HG02678 (cell line): ENCODE data around the gene ZNF471.

ENCODE experiments used
- ATAC-seq: cut with Tn5 transposase; IDR thresholded peaks from one replicate; pipeline ENCODE4 v1.9.1; 2021; ENCODE audit warnings: mild to moderate bottlenecking, moderate library complexity; ENCODE audit not compliant: unreplicated experiment

Gene ZNF471

DNA sequence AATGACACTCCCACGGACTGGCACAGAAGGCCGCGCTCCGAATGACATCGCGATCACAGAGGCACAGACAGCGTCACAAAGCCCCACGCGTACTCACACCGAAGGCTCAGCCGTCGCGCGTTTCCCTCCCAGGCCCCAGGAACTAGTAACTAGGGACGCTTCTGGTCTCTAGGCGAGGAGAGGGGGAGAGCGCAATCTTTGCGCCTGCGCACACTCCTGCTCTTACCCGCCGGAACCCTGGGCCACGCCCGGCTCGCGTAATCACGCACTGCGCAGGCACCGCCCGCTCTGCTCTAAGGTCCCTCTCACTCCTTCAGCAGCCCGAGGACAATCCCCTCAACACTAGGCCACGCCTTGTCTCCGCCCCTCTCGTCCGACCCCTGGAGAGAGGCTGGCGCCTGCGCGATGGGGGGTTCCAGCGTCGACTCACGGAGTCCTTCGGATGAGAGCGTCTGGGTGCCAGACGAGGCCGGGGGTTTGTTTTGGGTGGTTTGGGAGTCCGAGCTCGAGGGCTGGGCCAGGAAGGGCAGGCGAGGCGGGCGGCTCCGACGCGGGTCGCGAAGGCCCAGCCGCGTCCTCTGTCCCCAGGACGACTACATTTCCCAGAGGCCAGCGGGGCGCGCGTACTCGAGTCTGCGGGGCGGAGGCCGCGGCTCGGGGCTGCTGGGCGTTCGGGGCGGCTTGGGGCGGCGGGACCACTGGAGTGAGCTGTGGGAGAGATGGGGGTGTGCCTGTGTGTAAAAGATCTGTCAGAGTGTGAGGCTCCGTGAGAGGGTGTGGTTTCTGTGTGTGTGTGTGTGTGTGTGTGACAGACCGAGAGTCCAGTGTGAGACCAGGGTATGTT is at the start of gene ZNF471:
Gene ZNF471 (plus strand): TSS at position 410 of the 844 bp plus-strand sequence. CDS start 3,717 bp downstream, outside the sequence.
- no peak for ATAC-seq

DNA sequence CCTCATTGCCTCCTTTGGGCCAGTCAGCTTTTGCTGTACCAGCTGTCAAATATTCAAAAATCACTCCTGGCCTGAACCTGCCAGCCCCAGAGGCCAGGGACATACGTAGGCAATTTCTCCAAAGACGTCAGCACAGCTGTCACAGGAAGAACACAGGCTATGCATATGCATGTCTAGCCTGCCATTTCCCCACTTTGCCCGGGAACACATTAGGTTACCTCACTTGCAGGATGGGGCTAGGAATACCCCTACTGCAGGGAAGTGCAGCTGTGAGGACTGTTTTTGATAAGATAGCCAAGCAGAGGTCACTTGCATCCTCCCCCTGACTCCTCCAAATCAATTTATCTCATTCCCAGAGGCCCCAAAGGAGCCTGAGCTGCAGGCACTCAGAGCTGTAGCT is 33.3 kb upstream of the ZNF471 start:
- ATAC-seq: no peak

DNA sequence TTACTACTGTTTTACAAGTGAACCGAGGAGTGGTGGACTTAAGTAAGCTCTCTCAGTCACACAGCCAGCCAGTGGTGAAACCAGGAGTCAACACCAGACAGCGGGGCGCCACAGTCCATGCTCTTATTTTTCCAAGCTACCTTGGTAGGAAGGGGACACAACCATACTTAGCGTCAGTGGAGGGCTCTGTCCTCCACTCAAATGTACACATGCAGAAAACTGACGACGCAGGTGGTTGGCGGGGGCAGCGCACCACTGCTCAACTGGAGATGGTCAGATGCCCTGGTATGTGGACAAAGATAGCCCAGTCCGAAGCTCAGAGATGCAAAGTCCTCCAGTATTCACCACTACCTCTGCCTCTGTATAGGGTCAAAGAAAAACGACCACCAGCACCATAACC is 31.6 kb upstream of the ZNF471 start:
- ATAC-seq: no peak

DNA sequence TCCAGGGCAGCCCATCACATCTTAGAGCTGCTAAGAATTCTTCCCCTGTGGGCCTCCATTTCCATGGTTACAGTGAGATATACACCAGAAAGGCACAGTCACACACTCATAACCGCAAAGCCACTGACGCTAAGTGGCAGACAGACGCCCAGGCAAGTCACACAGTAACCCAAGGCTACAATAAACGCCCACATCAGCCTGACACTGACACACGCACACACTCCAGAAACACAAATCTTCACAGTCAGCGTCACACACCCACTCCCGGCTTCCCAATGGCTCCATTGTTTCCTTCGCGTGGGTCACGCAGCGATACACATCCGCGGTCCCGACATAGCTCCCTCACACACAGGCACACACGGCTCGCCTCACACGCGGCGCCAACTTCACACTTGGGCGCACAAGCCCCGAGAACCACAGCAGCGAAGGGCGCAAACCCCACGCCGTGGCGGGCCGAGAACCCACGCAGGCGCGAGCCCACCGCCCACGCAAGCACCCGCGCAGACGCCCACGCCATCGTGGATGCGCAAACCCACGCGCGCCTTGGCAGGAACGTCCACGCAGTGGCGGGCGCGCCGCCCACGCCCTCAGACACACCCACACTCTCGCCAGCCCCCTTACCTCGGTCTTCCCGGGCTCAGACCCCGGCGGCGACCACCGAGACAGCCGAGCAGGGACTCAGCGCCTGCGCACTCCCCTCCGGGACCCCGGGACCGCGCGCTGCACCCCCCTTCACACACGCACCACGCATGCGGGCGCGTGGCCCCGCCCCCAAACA is 30.8 kb upstream of the ZNF471 start, which contains the start of gene ZNF667:
Gene ZNF667 (minus strand): TSS at position 695 of the 778 bp plus-strand sequence. CDS start 14,975 bp downstream, outside the sequence.
- no peak for ATAC-seq

DNA sequence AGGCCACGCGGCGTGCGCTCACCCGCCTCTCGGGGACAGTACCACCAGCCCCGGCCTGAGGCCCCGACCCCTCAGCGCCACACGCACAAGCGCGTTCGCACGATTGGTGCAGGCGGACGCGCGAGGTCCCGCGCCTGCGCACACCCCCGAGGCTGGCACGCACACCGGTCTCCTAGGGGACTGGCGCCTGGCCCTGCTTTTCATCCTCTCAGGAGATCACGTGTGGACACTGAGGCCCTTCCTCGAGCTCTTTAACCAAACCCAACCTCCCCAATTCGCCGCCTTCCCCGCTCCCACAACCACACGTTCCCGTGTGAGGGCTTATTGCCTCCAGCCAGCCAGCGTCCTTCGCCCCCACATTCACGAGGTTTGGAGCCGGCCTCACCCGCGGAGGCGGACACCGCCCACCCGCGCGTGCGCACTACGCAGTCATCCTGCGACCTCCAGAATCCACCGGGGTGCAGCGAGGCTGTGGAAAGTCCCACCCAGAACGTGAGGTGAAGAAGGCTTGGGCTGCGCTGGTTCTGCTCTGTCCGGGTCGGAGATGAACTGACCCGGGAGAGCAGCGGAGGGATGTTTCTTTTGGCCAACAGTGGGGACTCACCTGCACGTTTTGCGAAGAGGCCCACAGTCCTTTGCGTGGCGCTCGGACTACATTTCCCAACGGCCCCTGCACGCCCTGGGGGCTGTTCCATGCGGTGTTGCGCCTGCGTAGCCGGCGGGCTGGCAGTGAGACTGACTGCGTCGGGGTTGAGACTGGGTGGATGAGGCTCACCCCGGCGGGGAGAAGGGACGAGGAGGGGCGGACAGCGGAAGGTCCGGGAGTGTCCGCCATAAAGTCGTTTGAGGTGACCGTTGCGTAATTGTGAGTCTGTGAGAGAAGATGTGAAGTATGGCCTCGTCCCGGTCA is 30.0 kb upstream of the ZNF471 start:
- no peak for ATAC-seq

DNA sequence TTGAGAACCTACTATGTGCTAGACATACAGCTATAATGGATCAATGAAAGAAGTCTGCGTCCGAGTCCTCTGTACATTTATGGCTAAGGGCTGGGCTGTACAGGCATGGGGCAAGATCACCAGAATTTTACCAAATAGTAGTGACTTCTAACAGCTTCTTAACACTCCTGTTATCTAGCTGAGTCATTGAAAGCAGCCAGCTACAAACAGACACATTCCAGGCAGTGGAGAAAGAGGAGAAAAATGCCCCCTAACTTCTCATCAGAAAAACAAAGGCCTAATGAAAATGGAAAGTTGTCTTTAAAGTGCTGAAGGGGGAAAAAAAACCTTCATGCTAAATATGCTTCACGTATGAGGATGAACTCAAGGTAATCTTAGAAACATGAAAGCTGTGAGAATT is 16.3 kb upstream of the ZNF471 start:
- ATAC-seq: no peak

DNA sequence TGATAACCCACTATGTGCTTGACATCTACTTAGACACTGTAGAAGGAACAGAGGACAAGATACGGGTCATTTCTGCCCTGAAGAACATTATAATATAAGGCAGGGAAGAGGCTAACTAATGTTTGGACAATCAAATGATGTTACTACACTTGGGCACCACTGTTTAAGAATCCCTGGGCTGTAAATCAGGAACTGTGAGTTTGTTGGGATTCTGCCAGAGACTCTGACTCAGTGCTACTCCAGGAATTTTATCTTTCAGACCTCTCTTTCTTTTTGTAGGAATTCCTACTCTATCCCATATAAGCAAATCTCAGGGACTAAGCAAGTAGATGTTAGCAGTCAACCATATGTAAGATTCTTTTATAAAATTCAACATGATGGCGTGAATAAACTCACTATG is 3.1 kb upstream of the ZNF471 start:
- no peak for ATAC-seq

DNA sequence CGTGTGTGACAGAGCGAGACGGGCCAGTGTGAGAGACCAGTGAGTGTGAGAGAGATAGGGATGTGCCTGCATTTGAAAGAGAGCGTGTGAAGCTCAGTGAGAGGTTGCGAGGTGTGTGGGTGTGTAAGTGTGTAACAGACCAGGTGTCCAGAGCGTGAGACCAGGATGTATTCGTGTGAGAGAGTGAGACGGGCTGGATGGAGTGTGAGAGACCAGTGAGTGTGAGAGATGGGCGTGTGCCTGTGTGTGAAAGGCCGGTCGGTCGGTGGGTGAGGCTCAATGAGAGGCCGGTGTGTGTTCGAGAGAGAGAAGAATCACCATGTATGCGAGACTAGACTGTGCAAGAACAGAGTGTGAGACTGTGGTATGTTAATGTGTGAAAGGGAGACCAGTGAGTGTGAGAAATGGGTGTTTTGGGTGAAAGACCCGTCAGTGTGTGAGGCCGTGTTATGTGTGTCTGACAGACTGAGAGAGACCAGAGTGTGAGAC is 679 bp downstream of the ZNF471 start:
- ATAC-seq: no peak

DNA sequence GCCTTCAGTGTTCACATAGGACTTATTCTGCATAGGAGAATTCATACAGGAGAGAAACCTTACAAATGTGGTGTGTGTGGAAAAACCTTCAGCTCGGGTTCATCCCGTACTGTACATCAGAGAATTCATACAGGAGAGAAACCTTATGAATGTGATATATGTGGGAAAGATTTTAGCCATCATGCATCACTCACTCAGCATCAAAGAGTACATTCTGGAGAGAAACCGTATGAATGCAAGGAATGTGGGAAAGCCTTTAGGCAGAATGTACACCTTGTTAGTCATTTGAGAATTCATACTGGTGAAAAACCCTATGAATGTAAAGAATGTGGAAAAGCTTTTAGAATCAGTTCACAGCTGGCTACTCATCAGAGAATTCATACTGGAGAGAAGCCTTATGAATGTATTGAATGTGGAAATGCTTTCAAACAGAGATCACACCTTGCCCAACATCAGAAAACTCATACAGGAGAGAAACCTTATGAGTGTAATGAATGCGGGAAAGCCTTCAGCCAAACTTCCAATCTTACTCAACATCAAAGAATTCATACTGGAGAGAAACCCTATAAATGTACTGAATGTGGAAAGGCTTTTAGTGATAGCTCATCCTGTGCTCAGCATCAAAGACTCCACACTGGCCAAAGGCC is 17.7 kb downstream of the ZNF471 start:
- ATAC-seq: no peak

DNA sequence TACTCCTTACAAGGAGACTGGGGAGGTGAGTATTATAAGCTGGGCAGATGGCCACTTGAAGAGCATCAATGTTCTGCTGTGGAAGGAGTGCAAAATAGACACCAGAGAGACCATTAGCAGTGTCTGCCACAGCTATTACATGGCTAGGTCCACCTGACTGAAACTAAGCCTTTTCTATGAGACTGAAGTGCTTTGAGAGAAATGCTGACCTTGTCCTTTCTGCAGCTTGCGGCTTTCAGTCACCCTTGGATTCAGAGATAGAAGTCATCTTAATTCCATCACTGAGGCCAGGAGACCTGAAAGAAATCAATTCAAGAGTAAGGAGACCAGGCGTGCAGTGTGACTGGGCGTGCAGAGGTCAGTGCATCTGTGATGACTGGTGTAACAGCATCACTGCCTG is 29.8 kb downstream of the ZNF471 start:
- no peak for ATAC-seq

DNA sequence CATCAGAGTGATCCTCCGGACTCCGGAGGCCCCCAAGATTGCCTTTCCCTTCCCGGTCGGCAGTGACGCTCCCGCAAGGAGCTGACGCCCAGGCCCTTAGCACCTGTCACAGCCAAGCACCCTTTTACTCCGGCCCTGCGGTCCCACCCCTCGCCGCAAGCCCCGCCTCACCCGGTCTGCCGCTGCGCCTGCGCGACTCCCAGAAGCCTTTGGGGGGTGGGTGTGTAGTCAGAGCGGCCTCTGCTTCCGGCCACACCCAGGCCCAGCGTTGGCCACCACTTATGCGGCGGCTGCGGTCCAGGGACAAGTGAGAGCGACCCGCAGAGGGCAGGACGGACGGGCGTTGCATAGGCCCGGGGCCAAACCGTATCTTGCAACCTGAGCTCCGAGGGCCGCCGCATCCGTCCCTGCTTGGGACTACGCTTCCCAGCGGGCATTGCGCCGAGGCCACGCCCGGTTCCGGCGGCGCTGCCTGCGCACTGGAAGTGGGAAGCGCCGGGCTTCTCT is 30.7 kb downstream of the ZNF471 start:
- peak; percentile 78 for ATAC-seq

DNA sequence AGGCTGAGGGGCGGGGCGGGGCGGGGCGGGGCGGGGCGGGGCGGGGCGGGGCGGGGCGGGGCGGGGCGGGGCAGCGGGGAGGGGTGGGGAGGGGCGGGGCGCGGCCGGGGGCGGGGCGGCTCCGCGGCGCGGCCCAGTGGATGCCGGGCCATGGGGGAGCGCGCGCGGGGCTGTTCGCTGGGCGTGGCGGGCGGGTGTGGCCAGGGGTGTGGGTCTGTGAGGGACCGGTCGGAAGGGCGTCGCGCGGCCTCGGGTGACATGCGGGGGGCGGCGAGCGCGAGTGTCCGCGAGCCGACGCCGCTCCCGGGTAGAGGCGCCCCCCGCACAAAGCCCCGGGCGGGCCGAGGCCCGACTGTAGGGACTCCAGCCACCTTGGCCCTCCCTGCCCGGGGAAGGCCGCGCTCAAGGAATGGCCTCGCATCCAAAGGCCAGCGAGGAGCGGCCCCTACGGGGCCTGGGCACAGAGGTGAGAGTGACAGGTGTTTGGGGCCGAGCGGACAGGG is 31.2 kb downstream of the ZNF471 start, which contains the start of gene ZFP28:
Gene ZFP28 (plus strand): TSS at position 188 of the 503 bp plus-strand sequence. CDS start 71 bp downstream, at position 259.
- peak; percentile 43 for ATAC-seq

DNA sequence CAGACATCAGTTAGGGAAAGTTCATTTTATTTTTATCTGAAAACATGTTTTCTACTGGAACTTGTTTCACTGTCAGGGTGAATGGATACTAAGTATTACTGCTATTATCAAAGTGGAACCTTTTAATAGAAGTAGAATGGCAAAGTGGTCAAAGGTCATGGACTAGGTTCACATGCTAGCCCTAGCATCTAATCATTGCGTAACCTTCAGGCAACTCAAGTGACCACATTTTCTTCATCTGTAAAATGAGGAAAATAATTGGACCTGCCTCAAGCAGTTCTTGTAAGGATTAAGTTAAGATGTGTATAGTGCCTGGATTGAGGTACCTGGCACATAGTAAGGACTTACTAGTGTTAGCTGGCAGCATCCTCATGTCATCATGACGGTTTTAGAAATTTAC is 36.1 kb downstream of the ZNF471 start:
- no peak for ATAC-seq

DNA sequence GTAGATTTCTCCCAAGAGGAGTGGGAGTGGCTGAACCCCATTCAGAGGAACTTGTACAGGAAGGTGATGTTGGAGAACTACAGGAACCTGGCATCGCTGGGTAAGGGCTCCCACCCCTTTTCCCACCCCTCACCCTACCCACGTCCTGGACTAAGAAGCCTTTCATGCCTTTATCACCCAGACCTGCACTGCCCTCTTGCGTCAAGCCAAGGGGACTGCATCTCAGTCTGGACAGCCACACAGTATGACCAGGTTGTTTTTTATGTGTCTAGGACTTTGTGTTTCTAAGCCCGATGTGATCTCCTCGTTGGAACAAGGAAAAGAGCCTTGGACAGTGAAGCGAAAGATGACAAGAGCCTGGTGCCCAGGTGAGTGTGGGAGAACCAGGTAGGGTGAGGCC is 39.9 kb downstream of the ZNF471 start:
- no peak for ATAC-seq

DNA sequence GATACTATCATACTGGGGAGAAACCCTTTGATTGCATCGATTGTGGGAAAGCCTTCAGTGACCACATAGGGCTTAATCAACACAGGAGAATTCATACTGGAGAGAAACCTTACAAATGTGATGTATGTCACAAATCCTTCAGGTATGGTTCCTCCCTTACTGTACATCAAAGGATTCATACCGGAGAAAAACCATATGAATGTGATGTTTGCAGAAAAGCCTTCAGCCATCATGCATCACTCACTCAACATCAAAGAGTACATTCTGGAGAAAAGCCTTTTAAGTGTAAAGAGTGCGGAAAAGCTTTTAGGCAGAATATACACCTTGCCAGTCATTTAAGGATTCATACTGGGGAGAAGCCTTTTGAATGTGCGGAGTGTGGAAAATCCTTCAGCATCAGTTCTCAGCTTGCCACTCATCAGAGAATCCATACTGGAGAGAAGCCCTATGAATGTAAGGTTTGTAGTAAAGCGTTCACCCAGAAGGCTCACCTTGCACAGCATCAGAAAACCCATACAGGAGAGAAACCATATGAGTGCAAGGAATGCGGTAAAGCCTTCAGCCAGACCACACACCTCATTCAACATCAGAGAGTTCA is 46.7 kb downstream of the ZNF471 start:
- ATAC-seq: no peak

DNA sequence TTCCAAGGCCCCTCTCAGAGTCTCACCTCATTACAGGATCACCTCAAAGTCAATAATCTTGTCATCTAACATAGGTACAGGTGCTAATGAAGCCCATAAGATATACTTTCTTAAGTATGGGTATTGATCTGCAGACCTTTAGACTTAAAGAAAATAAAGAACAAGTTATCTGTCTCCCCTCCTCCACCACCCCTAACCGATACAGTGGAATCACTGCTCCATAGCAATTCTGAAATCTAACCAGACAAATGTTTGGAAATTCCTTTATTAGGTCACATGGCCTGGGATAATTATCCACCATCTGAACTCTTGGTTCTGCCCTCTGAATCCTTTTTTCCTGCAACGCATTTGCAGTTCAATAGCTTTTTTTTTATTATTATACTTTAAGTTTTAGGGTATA is 55.1 kb downstream of the ZNF471 start:
- no peak for ATAC-seq

DNA sequence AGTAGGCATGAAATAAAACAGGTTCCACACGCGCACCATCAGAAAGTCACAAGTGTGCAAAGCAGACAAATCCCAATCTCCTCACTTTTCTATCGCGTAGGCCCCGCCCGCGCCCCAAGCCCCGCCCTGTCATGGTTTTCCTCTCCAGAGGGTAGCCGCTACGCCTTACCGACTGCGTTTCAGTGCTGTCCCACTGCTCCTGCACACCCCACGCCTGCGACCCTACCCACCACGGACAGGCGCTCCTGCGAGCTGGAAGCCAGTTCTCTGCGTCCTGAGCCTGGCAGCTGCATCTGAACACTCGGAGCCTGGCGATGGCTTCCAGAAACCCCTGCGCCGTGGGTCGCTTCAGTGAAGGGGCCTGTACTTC is 59.2 kb downstream of the ZNF471 start:
- ATAC-seq: peak; percentile 25

DNA sequence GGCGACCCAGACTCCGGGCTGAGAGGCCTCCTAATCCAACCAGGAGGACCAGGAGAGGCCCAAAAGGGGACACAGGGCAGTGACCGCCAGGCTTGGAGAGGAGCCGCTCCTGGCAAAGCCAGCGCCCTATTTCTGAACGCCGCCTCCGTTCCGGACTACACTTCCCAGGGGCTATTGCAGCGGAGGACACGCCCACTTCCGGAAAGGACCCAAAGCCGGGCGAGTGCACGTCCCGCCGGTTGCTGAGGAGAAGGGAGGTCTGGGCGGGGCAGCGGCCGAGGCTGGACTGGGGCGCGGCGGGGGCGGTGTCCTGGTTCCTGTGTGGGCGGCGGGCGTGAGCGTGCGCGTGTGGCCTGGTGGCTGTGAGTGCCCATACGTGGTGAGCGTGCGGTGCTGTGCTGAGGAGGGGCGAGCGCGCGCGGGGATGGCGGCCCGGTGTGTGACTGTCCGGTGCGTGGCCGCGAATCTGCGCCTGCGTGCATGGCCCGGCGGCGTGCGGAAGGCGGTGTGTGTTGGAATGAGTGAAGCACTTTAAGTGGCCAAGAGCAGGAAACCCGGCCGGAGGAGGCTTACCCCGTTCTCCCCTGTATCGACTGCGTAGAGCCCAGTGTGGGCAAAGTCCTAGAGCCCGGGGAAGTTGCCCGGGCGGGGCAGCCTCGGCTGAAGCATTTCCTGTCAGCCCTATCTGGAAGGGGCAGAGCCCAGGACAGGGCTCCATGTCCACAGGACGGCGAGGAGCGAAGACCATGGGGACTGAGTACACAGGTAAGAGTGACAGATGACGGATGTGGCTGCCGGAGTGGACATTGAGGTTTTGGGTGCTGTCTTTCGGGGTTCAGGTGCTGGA is 59.8 kb downstream of the ZNF471 start, which contains the start of gene ZNF470:
Gene ZNF470 (plus strand): TSS at position 195 of the 847 bp plus-strand sequence. CDS start 2,844 bp downstream, outside the sequence.
- ATAC-seq: peak; percentile 95
